ENCODE results near the gene ROR1.

Gene ROR1

GRCh38 chr1:63922848-63923247 is 149.0 kb downstream of the ROR1 start:
- H3K9me3 ChIP-seq (ENCODE audit: control insufficient read depth in 1 of 2, low read length in 2 of 2), result no peaks in the 10 kb centered on the region

GRCh38 chr1:63923302-63923701 is 149.5 kb downstream of the ROR1 start:
- Histone ChIP-seq H3K36me3 (ENCODE audit: control insufficient read depth in 1 of 2, insufficient read depth in 2 of 2, low read length in 2 of 2) (no peaks in the 10 kb centered on the region), H3K4me3 (ENCODE audit: low read depth in 1 of 2, low read length in 2 of 2) (no peak overlapping the region), H3K27ac (ENCODE audit: low read depth, low read length) (no peak overlapping the region), H3K4me1 (ENCODE audit: control insufficient read depth in 1 of 2, insufficient read depth in 2 of 2, low read length in 2 of 2) (peaks cover 18 to 29% of the 10 kb centered on the region in 2 donors), H3K27me3 (ENCODE audit: control insufficient read depth in 1 of 2, insufficient read depth in 2 of 2, low read length in 2 of 2) (no peaks in the 10 kb centered on the region), H3K9me3 (ENCODE audit: control insufficient read depth in 1 of 2, low read length in 2 of 2) (no peaks in the 10 kb centered on the region), H3K9ac (ENCODE audit: low read depth in 1 of 2, low read length in 2 of 2) (no peak overlapping the region)

More at GRCh38 chr1:63922848-63923247, 149.0 kb downstream of the ROR1 start:
- Histone ChIP-seq H3K4me3 (ENCODE audit: low read depth in 1 of 2, low read length in 2 of 2) (no peak overlapping the region), H3K27me3 (ENCODE audit: control insufficient read depth in 1 of 2, insufficient read depth in 2 of 2, low read length in 2 of 2) (no peaks in the 10 kb centered on the region), H3K27ac (ENCODE audit: low read depth, low read length) (no peak overlapping the region), H3K4me1 (ENCODE audit: control insufficient read depth in 1 of 2, insufficient read depth in 2 of 2, low read length in 2 of 2) (peaks cover 18 to 26% of the 10 kb centered on the region in 2 donors), H3K9ac (ENCODE audit: low read depth in 1 of 2, low read length in 2 of 2) (no peak overlapping the region), H3K36me3 (ENCODE audit: control insufficient read depth in 1 of 2, insufficient read depth in 2 of 2, low read length in 2 of 2) (no peaks in the 10 kb centered on the region)

- Histone ChIP-seq H3K4me3 (ENCODE audit: low read depth in 1 of 2, low read length in 2 of 2) (no peak overlapping the region), H3K27ac (ENCODE audit: low read depth, low read length) (no peak overlapping the region), H3K9me3 (ENCODE audit: control insufficient read depth in 1 of 2, low read length in 2 of 2) (no peaks in the 10 kb centered on the region), H3K9ac (ENCODE audit: low read depth in 1 of 2, low read length in 2 of 2) (no peak overlapping the region), H3K36me3 (ENCODE audit: control insufficient read depth in 1 of 2, insufficient read depth in 2 of 2, low read length in 2 of 2) (no peaks in the 10 kb centered on the region), H3K4me1 (ENCODE audit: control insufficient read depth in 1 of 2, insufficient read depth in 2 of 2, low read length in 2 of 2) (peaks cover 18 to 38% of the 10 kb centered on the region in 2 donors), H3K27me3 (ENCODE audit: control insufficient read depth in 1 of 2, insufficient read depth in 2 of 2, low read length in 2 of 2) (no peaks in the 10 kb centered on the region)
These were observed 150.8 kb downstream of the ROR1 start for GRCh38 chr1:63924600-63924999.

- Histone ChIP-seq H3K36me3 (ENCODE audit: control insufficient read depth in 1 of 2, insufficient read depth in 2 of 2, low read length in 2 of 2) (no peaks in the 10 kb centered on the region), H3K4me3 (ENCODE audit: low read depth in 1 of 2, low read length in 2 of 2) (no peak overlapping the region), H3K27me3 (ENCODE audit: control insufficient read depth in 1 of 2, insufficient read depth in 2 of 2, low read length in 2 of 2) (no peaks in the 10 kb centered on the region), H3K9me3 (ENCODE audit: control insufficient read depth in 1 of 2, low read length in 2 of 2) (no peaks in the 10 kb centered on the region), H3K9ac (ENCODE audit: low read depth in 1 of 2, low read length in 2 of 2) (no peak overlapping the region), H3K4me1 (ENCODE audit: control insufficient read depth in 1 of 2, insufficient read depth in 2 of 2, low read length in 2 of 2) (peaks cover 0 to 15% of the 10 kb centered on the region in 2 donors), H3K27ac (ENCODE audit: low read depth, low read length) (no peak overlapping the region)
These were observed 154.6 kb downstream of the ROR1 start for GRCh38 chr1:63928186-63929105.

GRCh38 chr1:63929106-63929478 is 155.3 kb downstream of the ROR1 start:
- Histone ChIP-seq H3K4me3 (ENCODE audit: low read depth in 1 of 2, low read length in 2 of 2) (no peak overlapping the region), H3K4me1 (ENCODE audit: control insufficient read depth in 1 of 2, insufficient read depth in 2 of 2, low read length in 2 of 2) (peaks cover 0 to 15% of the 10 kb centered on the region in 2 donors), H3K9me3 (ENCODE audit: control insufficient read depth in 1 of 2, low read length in 2 of 2) (no peaks in the 10 kb centered on the region), H3K9ac (ENCODE audit: low read depth in 1 of 2, low read length in 2 of 2) (no peak overlapping the region), H3K27ac (ENCODE audit: low read depth, low read length) (no peak overlapping the region), H3K36me3 (ENCODE audit: control insufficient read depth in 1 of 2, insufficient read depth in 2 of 2, low read length in 2 of 2) (no peaks in the 10 kb centered on the region), H3K27me3 (ENCODE audit: control insufficient read depth in 1 of 2, insufficient read depth in 2 of 2, low read length in 2 of 2) (no peaks in the 10 kb centered on the region)

GRCh38 chr1:63931468-63931867 is 157.7 kb downstream of the ROR1 start:
- Histone ChIP-seq H3K27ac (ENCODE audit: low read depth, low read length) (no peak overlapping the region), H3K4me1 (ENCODE audit: control insufficient read depth in 1 of 2, insufficient read depth in 2 of 2, low read length in 2 of 2) (peaks cover 0 to 18% of the 10 kb centered on the region in 2 donors), H3K36me3 (ENCODE audit: control insufficient read depth in 1 of 2, insufficient read depth in 2 of 2, low read length in 2 of 2) (no peaks in the 10 kb centered on the region), H3K4me3 (ENCODE audit: low read depth in 1 of 2, low read length in 2 of 2) (no peak overlapping the region), H3K27me3 (ENCODE audit: control insufficient read depth in 1 of 2, insufficient read depth in 2 of 2, low read length in 2 of 2) (no peaks in the 10 kb centered on the region), H3K9ac (ENCODE audit: low read depth in 1 of 2, low read length in 2 of 2) (no peak overlapping the region), H3K9me3 (ENCODE audit: control insufficient read depth in 1 of 2, low read length in 2 of 2) (no peaks in the 10 kb centered on the region)

GRCh38 chr1:63934697-63935096 is 160.9 kb downstream of the ROR1 start:
- no peak overlapping the region for H3K9ac ChIP-seq (ENCODE audit: low read depth in 1 of 2, low read length in 2 of 2)
- no peak overlapping the region for H3K4me3 ChIP-seq (ENCODE audit: low read depth in 1 of 2, low read length in 2 of 2)
- H3K4me1 ChIP-seq (ENCODE audit: control insufficient read depth in 1 of 2, insufficient read depth in 2 of 2, low read length in 2 of 2), result peaks cover 0 to 4% of the 10 kb centered on the region in 2 donors
- no peak overlapping the region for H3K27ac ChIP-seq (ENCODE audit: low read depth, low read length)
- H3K27me3 ChIP-seq (ENCODE audit: control insufficient read depth in 1 of 2, insufficient read depth in 2 of 2, low read length in 2 of 2), result no peaks in the 10 kb centered on the region
- no peaks in the 10 kb centered on the region for H3K9me3 ChIP-seq (ENCODE audit: control insufficient read depth in 1 of 2, low read length in 2 of 2)
- no peaks in the 10 kb centered on the region for H3K36me3 ChIP-seq (ENCODE audit: control insufficient read depth in 1 of 2, insufficient read depth in 2 of 2, low read length in 2 of 2)

GRCh38 chr1:63935143-63935542 is 161.3 kb downstream of the ROR1 start:
- H3K36me3 ChIP-seq (ENCODE audit: control insufficient read depth in 1 of 2, insufficient read depth in 2 of 2, low read length in 2 of 2), result no peaks in the 10 kb centered on the region
- H3K4me1 ChIP-seq (ENCODE audit: control insufficient read depth in 1 of 2, insufficient read depth in 2 of 2, low read length in 2 of 2), result peaks cover 0 to 4% of the 10 kb centered on the region in 2 donors
- no peak overlapping the region for H3K27ac ChIP-seq (ENCODE audit: low read depth, low read length)
- H3K4me3 ChIP-seq (ENCODE audit: low read depth in 1 of 2, low read length in 2 of 2), result no peak overlapping the region
- H3K9ac ChIP-seq (ENCODE audit: low read depth in 1 of 2, low read length in 2 of 2), result no peak overlapping the region
- H3K27me3 ChIP-seq (ENCODE audit: control insufficient read depth in 1 of 2, insufficient read depth in 2 of 2, low read length in 2 of 2), result no peaks in the 10 kb centered on the region
- H3K9me3 ChIP-seq (ENCODE audit: control insufficient read depth in 1 of 2, low read length in 2 of 2), result no peaks in the 10 kb centered on the region

GRCh38 chr1:63935553-63935952 is 161.7 kb downstream of the ROR1 start:
- Histone ChIP-seq H3K4me3 (ENCODE audit: low read depth in 1 of 2, low read length in 2 of 2) (no peak overlapping the region), H3K4me1 (ENCODE audit: control insufficient read depth in 1 of 2, insufficient read depth in 2 of 2, low read length in 2 of 2) (peaks cover 0 to 4% of the 10 kb centered on the region in 2 donors), H3K9me3 (ENCODE audit: control insufficient read depth in 1 of 2, low read length in 2 of 2) (no peaks in the 10 kb centered on the region), H3K27ac (ENCODE audit: low read depth, low read length) (no peak overlapping the region), H3K27me3 (ENCODE audit: control insufficient read depth in 1 of 2, insufficient read depth in 2 of 2, low read length in 2 of 2) (no peaks in the 10 kb centered on the region), H3K9ac (ENCODE audit: low read depth in 1 of 2, low read length in 2 of 2) (no peak overlapping the region), H3K36me3 (ENCODE audit: control insufficient read depth in 1 of 2, insufficient read depth in 2 of 2, low read length in 2 of 2) (no peaks in the 10 kb centered on the region)

GRCh38 chr1:63936276-63936675 is 162.5 kb downstream of the ROR1 start:
- Histone ChIP-seq H3K27me3 (ENCODE audit: control insufficient read depth in 1 of 2, insufficient read depth in 2 of 2, low read length in 2 of 2) (no peaks in the 10 kb centered on the region), H3K36me3 (ENCODE audit: control insufficient read depth in 1 of 2, insufficient read depth in 2 of 2, low read length in 2 of 2) (no peaks in the 10 kb centered on the region), H3K9me3 (ENCODE audit: control insufficient read depth in 1 of 2, low read length in 2 of 2) (no peaks in the 10 kb centered on the region), H3K9ac (ENCODE audit: low read depth in 1 of 2, low read length in 2 of 2) (no peak overlapping the region), H3K4me1 (ENCODE audit: control insufficient read depth in 1 of 2, insufficient read depth in 2 of 2, low read length in 2 of 2) (peaks cover 0 to 4% of the 10 kb centered on the region in 2 donors), H3K27ac (ENCODE audit: low read depth, low read length) (no peak overlapping the region), H3K4me3 (ENCODE audit: low read depth in 1 of 2, low read length in 2 of 2) (no peak overlapping the region)
